AG10803 (cell line): ENCODE data around the gene STEAP3.

Source experiments
- DNase-seq: peaks from one replicate; pipeline ENCODE4 v3.0.0; 2010; ENCODE audit warnings: low read depth
- H3K4me3 ChIP-seq: 2 replicates; pipeline ENCODE4 v1.5.1; 2011; ENCODE audit warnings: mild to moderate bottlenecking, low read length, control low read depth
- CTCF ChIP-seq: conservative IDR thresholded peaks from 2 replicates; pipeline ENCODE4 v1.5.1; 2011; ENCODE audit warnings: mild to moderate bottlenecking, low read length, control low read depth, inconsistent platforms

STEAP3 gene

GRCh38 chr2:119293900-119294299 lies 70.3 kb downstream of the STEAP3 start:
- DNase-seq, result no peak
- no peak for TF ChIP-seq CTCF
- no peak overlapping the region for H3K4me3 ChIP-seq

- DNase-seq, result no peak
Measured at GRCh38 chr2:119294671-119295070, 71.0 kb downstream of the STEAP3 start.

GRCh38 chr2:119295688-119296375 lies 72.2 kb downstream of the STEAP3 start:
- no peak overlapping the region for H3K4me3 ChIP-seq
- TF ChIP-seq CTCF, result no peak
- DNase-seq, result no peak

More at GRCh38 chr2:119294671-119295070, 71.0 kb downstream of the STEAP3 start:
- no peak for TF ChIP-seq CTCF
- H3K4me3 ChIP-seq, result no peak overlapping the region

GRCh38 chr2:119301413-119301812 lies 77.8 kb downstream of the STEAP3 start:
- peak; percentile 30 for DNase-seq
- no peak for TF ChIP-seq CTCF
- H3K4me3 ChIP-seq, result no peak overlapping the region

- DNase-seq, result no peak
- H3K4me3 ChIP-seq, result no peak overlapping the region
- no peak for TF ChIP-seq CTCF
Measured at GRCh38 chr2:119304847-119305246, 81.2 kb downstream of the STEAP3 start.

- TF ChIP-seq CTCF, result no peak
- peak overlapping the region; percentile 26 for H3K4me3 ChIP-seq
- DNase-seq, result no peak
Measured at GRCh38 chr2:119305497-119306195, 82.0 kb downstream of the STEAP3 start.

GRCh38 chr2:119306196-119306590 lies 82.6 kb downstream of the STEAP3 start:
- no peak for DNase-seq
- no peak for TF ChIP-seq CTCF
- H3K4me3 ChIP-seq, result peak overlapping the region; percentile 26
